HG02763 (cell line): ENCODE data around the gene ARHGAP26.

Experiments used
- ATAC-seq: cut with Tn5 transposase; IDR thresholded peaks from one replicate; pipeline ENCODE4 v1.9.1; 2021; ENCODE audit warnings: mild to moderate bottlenecking, moderate library complexity; ENCODE audit not compliant: unreplicated experiment

ARHGAP26 gene

GRCh38 chr5:142846406-142846805, 76.2 kb downstream of the ARHGAP26 start:
- ATAC-seq: no peak

- ATAC-seq: no peak
Measured at GRCh38 chr5:142847898-142848790, 78.0 kb downstream of the ARHGAP26 start.

- ATAC-seq: no peak
Measured at GRCh38 chr5:142849466-142849865, 79.3 kb downstream of the ARHGAP26 start.

- ATAC-seq: no peak
Measured at GRCh38 chr5:142849880-142850279, 79.7 kb downstream of the ARHGAP26 start.

- ATAC-seq: no peak
Measured at GRCh38 chr5:142851731-142852130, 81.6 kb downstream of the ARHGAP26 start.

GRCh38 chr5:142852416-142853198, 82.4 kb downstream of the ARHGAP26 start:
- no peak for ATAC-seq

GRCh38 chr5:142853682-142854081, 83.5 kb downstream of the ARHGAP26 start:
- ATAC-seq: no peak

GRCh38 chr5:142856269-142856782, 86.1 kb downstream of the ARHGAP26 start:
- no peak for ATAC-seq

- ATAC-seq: no peak
Measured at GRCh38 chr5:142857405-142857804, 87.2 kb downstream of the ARHGAP26 start.

GRCh38 chr5:142859037-142859436, 88.9 kb downstream of the ARHGAP26 start:
- ATAC-seq: no peak

GRCh38 chr5:142860270-142860669, 90.1 kb downstream of the ARHGAP26 start:
- ATAC-seq: no peak

- no peak for ATAC-seq
Measured at GRCh38 chr5:142861011-142861410, 90.8 kb downstream of the ARHGAP26 start.

- no peak for ATAC-seq
Measured at GRCh38 chr5:142862594-142862993, 92.4 kb downstream of the ARHGAP26 start.

- no peak for ATAC-seq
Measured at GRCh38 chr5:142863856-142864255, 93.7 kb downstream of the ARHGAP26 start.

- no peak for ATAC-seq
Measured at GRCh38 chr5:142864290-142865260, 94.4 kb downstream of the ARHGAP26 start.

- no peak for ATAC-seq
Measured at GRCh38 chr5:142865631-142866030, 95.5 kb downstream of the ARHGAP26 start.

- peak; percentile 65 for ATAC-seq
Measured at GRCh38 chr5:142866563-142867275, 96.5 kb downstream of the ARHGAP26 start.

GRCh38 chr5:142869886-142870285, 99.7 kb downstream of the ARHGAP26 start:
- ATAC-seq: no peak

- ATAC-seq: no peak
Measured at GRCh38 chr5:142870532-142871362, 100.6 kb downstream of the ARHGAP26 start.
